ENCODE data around the gene CYP8B1.

DNA sequence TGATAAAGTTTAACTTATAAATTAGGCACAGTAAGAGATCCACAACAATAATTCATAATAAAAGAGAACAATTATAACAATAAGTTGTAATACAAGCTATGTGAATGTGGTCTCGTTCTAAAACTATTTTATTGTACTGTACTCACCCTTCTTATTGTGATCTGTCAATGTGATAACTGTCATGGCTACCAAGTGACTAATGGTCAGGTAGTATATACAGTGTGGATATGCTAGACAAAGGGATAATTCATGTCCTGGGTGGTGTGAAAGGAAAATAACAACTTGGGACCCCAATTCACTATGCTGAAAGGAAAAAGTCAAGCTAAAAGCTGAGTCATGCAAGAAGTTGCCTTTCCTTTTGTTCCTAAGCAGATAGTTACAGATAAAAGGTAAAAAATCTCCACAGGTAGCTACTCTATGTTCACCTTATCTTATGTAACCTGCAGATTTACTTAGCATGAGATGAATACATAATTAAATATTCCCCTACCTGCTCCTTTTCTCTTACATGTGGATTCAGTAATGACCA, 10.7 kb upstream of the CYP8B1 start:
- no peak for TF ChIP-seq SRF (IDR thresholded peaks at IDR 0.05; ENCODE audit: low read depth)
- TF ChIP-seq, protein P1, sequence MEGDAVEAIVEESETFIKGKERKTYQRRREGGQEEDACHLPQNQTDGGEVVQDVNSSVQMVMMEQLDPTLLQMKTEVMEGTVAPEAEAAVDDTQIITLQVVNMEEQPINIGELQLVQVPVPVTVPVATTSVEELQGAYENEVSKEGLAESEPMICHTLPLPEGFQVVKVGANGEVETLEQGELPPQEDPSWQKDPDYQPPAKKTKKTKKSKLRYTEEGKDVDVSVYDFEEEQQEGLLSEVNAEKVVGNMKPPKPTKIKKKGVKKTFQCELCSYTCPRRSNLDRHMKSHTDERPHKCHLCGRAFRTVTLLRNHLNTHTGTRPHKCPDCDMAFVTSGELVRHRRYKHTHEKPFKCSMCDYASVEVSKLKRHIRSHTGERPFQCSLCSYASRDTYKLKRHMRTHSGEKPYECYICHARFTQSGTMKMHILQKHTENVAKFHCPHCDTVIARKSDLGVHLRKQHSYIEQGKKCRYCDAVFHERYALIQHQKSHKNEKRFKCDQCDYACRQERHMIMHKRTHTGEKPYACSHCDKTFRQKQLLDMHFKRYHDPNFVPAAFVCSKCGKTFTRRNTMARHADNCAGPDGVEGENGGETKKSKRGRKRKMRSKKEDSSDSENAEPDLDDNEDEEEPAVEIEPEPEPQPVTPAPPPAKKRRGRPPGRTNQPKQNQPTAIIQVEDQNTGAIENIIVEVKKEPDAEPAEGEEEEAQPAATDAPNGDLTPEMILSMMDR (IDR thresholded peaks at IDR 0.05 in 2 of 3, conservative IDR thresholded peaks at IDR 0.05 in 1 of 3; ENCODE audit: borderline replicate concordance in 1 of 3, insufficient read depth in 1 of 3, low read depth in 2 of 3, low read length in 2 of 3) = no peak
- TF ChIP-seq, protein P2, sequence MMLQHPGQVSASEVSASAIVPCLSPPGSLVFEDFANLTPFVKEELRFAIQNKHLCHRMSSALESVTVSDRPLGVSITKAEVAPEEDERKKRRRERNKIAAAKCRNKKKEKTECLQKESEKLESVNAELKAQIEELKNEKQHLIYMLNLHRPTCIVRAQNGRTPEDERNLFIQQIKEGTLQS (IDR thresholded peaks at IDR 0.05) = no peak
- no peak for TF ChIP-seq JUND (IDR thresholded peaks at IDR 0.05)
- TF ChIP-seq RAD21 (IDR thresholded peaks at IDR 0.05; ENCODE audit: low read depth) = no peak
- TF ChIP-seq POLR2A (IDR thresholded peaks at IDR 0.05; ENCODE audit: borderline replicate concordance, extremely low read depth, insufficient read depth, insufficient read length) = no peak
- TF ChIP-seq, protein P3, sequence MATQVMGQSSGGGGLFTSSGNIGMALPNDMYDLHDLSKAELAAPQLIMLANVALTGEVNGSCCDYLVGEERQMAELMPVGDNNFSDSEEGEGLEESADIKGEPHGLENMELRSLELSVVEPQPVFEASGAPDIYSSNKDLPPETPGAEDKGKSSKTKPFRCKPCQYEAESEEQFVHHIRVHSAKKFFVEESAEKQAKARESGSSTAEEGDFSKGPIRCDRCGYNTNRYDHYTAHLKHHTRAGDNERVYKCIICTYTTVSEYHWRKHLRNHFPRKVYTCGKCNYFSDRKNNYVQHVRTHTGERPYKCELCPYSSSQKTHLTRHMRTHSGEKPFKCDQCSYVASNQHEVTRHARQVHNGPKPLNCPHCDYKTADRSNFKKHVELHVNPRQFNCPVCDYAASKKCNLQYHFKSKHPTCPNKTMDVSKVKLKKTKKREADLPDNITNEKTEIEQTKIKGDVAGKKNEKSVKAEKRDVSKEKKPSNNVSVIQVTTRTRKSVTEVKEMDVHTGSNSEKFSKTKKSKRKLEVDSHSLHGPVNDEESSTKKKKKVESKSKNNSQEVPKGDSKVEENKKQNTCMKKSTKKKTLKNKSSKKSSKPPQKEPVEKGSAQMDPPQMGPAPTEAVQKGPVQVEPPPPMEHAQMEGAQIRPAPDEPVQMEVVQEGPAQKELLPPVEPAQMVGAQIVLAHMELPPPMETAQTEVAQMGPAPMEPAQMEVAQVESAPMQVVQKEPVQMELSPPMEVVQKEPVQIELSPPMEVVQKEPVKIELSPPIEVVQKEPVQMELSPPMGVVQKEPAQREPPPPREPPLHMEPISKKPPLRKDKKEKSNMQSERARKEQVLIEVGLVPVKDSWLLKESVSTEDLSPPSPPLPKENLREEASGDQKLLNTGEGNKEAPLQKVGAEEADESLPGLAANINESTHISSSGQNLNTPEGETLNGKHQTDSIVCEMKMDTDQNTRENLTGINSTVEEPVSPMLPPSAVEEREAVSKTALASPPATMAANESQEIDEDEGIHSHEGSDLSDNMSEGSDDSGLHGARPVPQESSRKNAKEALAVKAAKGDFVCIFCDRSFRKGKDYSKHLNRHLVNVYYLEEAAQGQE (IDR thresholded peaks at IDR 0.05; ENCODE audit: low read depth) = no peak
- no peak for TF ChIP-seq EZH2 (IDR thresholded peaks at IDR 0.05)
- TF ChIP-seq POLR2AphosphoS5 (IDR thresholded peaks at IDR 0.05; ENCODE audit: low read depth, low read length) = no peak
- no peak for TF ChIP-seq CBX3 (IDR thresholded peaks at IDR 0.05; ENCODE audit: low read depth)
- no peak for TF ChIP-seq EZH2phosphoT487 (IDR thresholded peaks at IDR 0.05; ENCODE audit: borderline replicate concordance)
- TF ChIP-seq CEBPB (IDR thresholded peaks at IDR 0.05; ENCODE audit: low read depth) = no peak
- TF ChIP-seq, protein P4, sequence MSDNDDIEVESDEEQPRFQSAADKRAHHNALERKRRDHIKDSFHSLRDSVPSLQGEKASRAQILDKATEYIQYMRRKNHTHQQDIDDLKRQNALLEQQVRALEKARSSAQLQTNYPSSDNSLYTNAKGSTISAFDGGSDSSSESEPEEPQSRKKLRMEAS (IDR thresholded peaks at IDR 0.05) = no peak
- TF ChIP-seq EGR1 (IDR thresholded peaks at IDR 0.05; ENCODE audit: low read depth) = no peak

Data from HCT116 (cell line).